ENCODE measurements around the gene CPNE8. TPM values are rescaled to one million over a fixed set of nuclear protein-coding genes. Genes with fewer than 3 reads are reported as not detected.

Gene CPNE8
- total RNA-seq, 2 donors from 2014 or later, result 6.1 to 7.2 TPM

- Mint-ChIP-seq H3K27ac (peak overlapping the region; percentile 82 to 89), H3K36me3 (peaks cover 4 to 9% of the 10 kb centered on the region in 2 donors), H3K9me3 (peaks cover 0 to 4% of the 10 kb centered on the region in 2 donors)
- DNase-seq (ENCODE audit: low spot score in 2 of 2), result peak; percentile 77 to 78
- peak; percentile 64 to 82 for ATAC-seq
Observed at GRCh38 chr12:38906482-38907200, 1.2 kb upstream of the CPNE8 start.

- Mint-ChIP-seq H3K36me3 (peaks cover 5 to 9% of the 10 kb centered on the region in 2 donors), H3K9me3 (peaks cover 0 to 5% of the 10 kb centered on the region in 2 donors), H3K27ac (peak overlapping the region; percentile 89)
- peak; percentile 67 to 78 for ATAC-seq
- peak; percentile 42 to 72 for DNase-seq (ENCODE audit: low spot score in 2 of 2)
Observed at GRCh38 chr12:38904537-38905479, 583 bp downstream of the CPNE8 start.

- no peak for ATAC-seq
- H3K36me3 Mint-ChIP-seq, result peaks cover 5 to 9% of the 10 kb centered on the region in 2 donors
- DNase-seq (ENCODE audit: low spot score in 2 of 2), result no peak
- peaks cover 0 to 5% of the 10 kb centered on the region in 2 donors for H3K9me3 Mint-ChIP-seq
- H3K27ac Mint-ChIP-seq, result peak overlapping the region in 1 of 2 donors; percentile 89
Observed at GRCh38 chr12:38903596-38903995, 1.8 kb downstream of the CPNE8 start.

GRCh38 chr12:38898001-38898684, 7.2 kb downstream of the CPNE8 start:
- DNase-seq (ENCODE audit: low spot score in 2 of 2) (no peak), ATAC-seq (no peak)
- H3K36me3 Mint-ChIP-seq, result peaks cover 0 to 5% of the 10 kb centered on the region in 2 donors
- peaks cover 0 to 5% of the 10 kb centered on the region in 2 donors for H3K9me3 Mint-ChIP-seq
- H3K27ac Mint-ChIP-seq, result no peak overlapping the region

- Mint-ChIP-seq H3K9me3 (no peaks in the 10 kb centered on the region), H3K36me3 (no peaks in the 10 kb centered on the region), H3K27ac (no peak overlapping the region)
- no peak for ATAC-seq
- DNase-seq (ENCODE audit: low spot score in 2 of 2), result no peak
Observed at GRCh38 chr12:38895446-38895845, 9.9 kb downstream of the CPNE8 start.

- peaks cover 0 to 5% of the 10 kb centered on the region in 2 donors for H3K9me3 Mint-ChIP-seq
- ATAC-seq (no peak), DNase-seq (ENCODE audit: low spot score in 2 of 2) (no peak)
- no peak overlapping the region for H3K27ac Mint-ChIP-seq
- H3K36me3 Mint-ChIP-seq, result no peaks in the 10 kb centered on the region
Observed at GRCh38 chr12:38892976-38893375, 12.4 kb downstream of the CPNE8 start.

- peak; percentile 56 to 97 for ATAC-seq
- Mint-ChIP-seq H3K36me3 (no peaks in the 10 kb centered on the region), H3K9me3 (peaks cover 0 to 5% of the 10 kb centered on the region in 2 donors), H3K27ac (no peak overlapping the region)
- DNase-seq (ENCODE audit: low spot score in 2 of 2), result no peak
Observed at GRCh38 chr12:38892087-38892786, 13.2 kb downstream of the CPNE8 start.

- H3K36me3 Mint-ChIP-seq, result no peaks in the 10 kb centered on the region
- peaks cover 0 to 5% of the 10 kb centered on the region in 2 donors for H3K9me3 Mint-ChIP-seq
- ATAC-seq, result no peak
- no peak overlapping the region for H3K27ac Mint-ChIP-seq
- DNase-seq (ENCODE audit: low spot score in 2 of 2), result no peak
Observed at GRCh38 chr12:38890102-38890855, 15.1 kb downstream of the CPNE8 start.

- DNase-seq (ENCODE audit: low spot score in 2 of 2) (no peak), ATAC-seq (no peak)
- Mint-ChIP-seq H3K9me3 (peaks cover 0 to 5% of the 10 kb centered on the region in 2 donors), H3K36me3 (no peaks in the 10 kb centered on the region), H3K27ac (peak overlapping the region in 1 of 2 donors; percentile 1)
Observed at GRCh38 chr12:38889297-38889815, 16.0 kb downstream of the CPNE8 start.

- H3K36me3 Mint-ChIP-seq, result no peaks in the 10 kb centered on the region
- H3K9me3 Mint-ChIP-seq, result peaks cover 1 to 5% of the 10 kb centered on the region in 2 donors
- no peak overlapping the region for H3K27ac Mint-ChIP-seq
- ATAC-seq (no peak), DNase-seq (ENCODE audit: low spot score in 2 of 2) (no peak)
Observed at GRCh38 chr12:38887770-38888169, 17.6 kb downstream of the CPNE8 start.

GRCh38 chr12:38886931-38887330, 18.5 kb downstream of the CPNE8 start:
- Mint-ChIP-seq H3K36me3 (no peaks in the 10 kb centered on the region), H3K27ac (no peak overlapping the region), H3K9me3 (peaks cover 3 to 5% of the 10 kb centered on the region in 2 donors)
- DNase-seq (ENCODE audit: low spot score in 2 of 2), result no peak
- no peak for ATAC-seq

GRCh38 chr12:38886064-38886463, 19.3 kb downstream of the CPNE8 start:
- no peak for DNase-seq (ENCODE audit: low spot score in 2 of 2)
- Mint-ChIP-seq H3K27ac (no peak overlapping the region), H3K9me3 (peaks cover 3 to 5% of the 10 kb centered on the region in 2 donors), H3K36me3 (no peaks in the 10 kb centered on the region)
- ATAC-seq, result no peak

- ATAC-seq, result no peak
- no peaks in the 10 kb centered on the region for H3K36me3 Mint-ChIP-seq
- no peak for DNase-seq (ENCODE audit: low spot score in 2 of 2)
- H3K27ac Mint-ChIP-seq, result no peak overlapping the region
- peaks cover 3 to 5% of the 10 kb centered on the region in 2 donors for H3K9me3 Mint-ChIP-seq
Observed at GRCh38 chr12:38884666-38885065, 20.7 kb downstream of the CPNE8 start.

GRCh38 chr12:38883629-38884134, 21.7 kb downstream of the CPNE8 start:
- ATAC-seq (no peak), DNase-seq (ENCODE audit: low spot score in 2 of 2) (no peak)
- Mint-ChIP-seq H3K27ac (no peak overlapping the region), H3K9me3 (peaks cover 0 to 3% of the 10 kb centered on the region in 2 donors), H3K36me3 (no peaks in the 10 kb centered on the region)

GRCh38 chr12:38880288-38880687, 25.1 kb downstream of the CPNE8 start:
- no peaks in the 10 kb centered on the region for H3K36me3 Mint-ChIP-seq
- DNase-seq (ENCODE audit: low spot score in 2 of 2) (no peak), ATAC-seq (no peak)
- H3K27ac Mint-ChIP-seq, result no peak overlapping the region
- peaks cover 0 to 3% of the 10 kb centered on the region in 2 donors for H3K9me3 Mint-ChIP-seq
